Ramos (cell line): ENCODE results near the gene KIAA1217.

Source experiments
- in situ Hi-C: fragments of 300-500 bp; cut with MboI; formaldehyde crosslinking; loops from one replicate; pipeline ENCODE4 v1.14.3; 2022; ENCODE audit warnings: low sequenced_read_pairs; ENCODE audit not compliant: unreplicated experiment

The KIAA1217 gene

DNA sequence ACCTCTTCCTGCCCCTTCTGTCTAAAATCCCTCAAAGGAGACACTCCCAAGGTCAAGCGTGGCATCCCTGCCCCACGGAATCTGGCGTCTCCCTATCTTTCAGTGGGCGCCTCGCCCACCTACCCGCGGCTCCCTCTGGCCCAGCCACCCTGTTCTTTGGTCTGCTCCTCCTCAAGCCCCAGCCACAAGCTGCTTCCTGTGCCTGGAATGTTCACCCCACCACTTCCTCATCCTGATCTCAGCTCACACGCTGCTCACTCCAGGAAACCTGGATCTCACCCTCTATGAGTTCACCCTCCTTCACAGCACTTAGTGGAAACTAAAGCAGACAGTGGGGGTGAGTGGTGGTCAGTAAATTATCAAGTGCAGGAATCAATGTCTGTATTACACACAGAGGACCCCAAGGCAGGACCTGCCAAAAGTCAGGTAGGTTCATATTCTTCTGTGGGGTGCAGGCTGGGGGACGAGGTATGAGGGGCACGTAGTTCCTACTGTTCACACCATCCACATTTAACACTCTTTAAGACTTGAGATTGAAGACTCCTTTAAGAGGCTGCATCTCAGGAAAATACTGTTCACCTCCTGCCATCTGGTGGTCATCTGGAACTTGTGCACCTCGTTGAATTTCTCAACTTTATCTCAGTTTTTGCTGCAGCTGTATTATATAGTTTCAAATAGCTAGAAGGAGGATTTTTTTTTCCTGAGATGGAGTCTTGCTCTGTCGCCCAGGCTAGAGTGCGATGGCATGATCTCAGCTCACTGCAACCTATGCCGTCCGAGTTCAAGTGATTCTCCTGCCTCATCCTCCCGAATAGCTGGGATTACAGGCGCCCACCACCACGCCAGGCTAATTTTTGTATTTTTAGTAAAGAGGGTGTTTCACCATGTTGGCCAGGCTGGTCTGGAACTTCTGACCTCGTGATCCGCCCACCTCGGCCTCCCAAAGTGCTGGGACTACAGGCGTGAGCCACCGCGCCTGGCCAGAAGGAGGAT is 348.1 kb downstream of the KIAA1217 start:
- in situ Hi-C loops: no loop called here

DNA sequence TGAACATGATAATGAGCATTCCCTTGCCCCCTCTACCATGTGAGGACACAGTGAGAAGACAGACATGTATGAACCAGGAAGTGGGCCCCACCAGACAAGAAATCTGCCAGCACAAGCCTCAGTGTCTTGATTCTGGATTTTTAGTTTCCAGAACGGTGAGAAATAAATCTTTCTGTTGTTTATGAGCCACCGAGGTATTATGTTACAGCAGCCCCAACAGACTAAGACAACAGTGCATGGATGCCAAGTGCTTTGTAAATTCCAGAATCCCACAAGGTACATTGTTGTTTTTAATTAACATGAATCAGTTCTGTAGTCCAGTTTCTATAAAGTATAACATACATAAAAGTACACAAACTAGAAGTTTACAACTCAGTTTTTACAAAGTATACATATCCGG is 352.5 kb downstream of the KIAA1217 start:
- in situ Hi-C loops: no loop called here

DNA sequence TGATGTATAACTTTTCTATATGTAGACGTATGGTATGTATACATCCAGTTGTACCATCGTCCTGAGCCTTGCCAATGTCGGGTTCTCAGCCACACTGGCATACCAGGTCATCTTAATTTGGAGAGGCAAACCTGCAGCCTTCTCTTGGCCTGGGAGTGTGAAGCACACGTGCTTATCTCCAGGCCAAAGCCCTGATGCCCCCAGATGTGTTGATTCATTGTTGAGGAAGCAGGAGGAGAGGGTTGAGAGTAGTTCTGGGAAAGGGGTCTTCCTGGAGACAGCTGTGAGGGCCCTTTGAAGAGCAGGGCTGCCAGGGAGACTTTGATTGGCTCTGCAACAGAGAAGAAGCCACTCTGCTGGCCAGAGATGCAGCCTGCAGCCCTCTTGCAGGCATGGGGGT is 359.1 kb downstream of the KIAA1217 start:
- in situ Hi-C loops: no loop called here

DNA sequence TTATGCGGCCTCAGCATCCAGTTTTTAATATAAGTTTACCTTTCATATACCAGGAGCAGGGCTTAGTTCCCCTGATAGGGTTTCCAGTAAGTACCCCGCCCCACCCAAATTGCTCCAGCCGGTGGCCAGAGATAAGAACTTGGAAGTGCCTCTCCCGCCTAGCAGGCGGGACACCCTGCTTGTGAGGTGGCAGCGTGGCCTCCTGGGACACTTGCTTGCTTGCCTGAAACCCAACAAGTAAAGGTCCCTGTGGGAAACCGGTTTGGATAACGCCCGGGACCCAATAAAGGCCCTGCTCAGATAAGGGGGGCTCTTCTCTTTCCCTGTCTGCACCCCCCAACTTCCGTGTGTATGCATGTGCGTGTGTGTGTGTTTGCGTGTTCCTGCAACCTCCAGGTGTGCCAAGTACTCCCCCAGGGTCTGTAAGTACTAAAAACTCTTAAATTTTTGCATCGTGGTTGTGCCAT is 360.4 kb downstream of the KIAA1217 start:
- in situ Hi-C loops: no loop called here

DNA sequence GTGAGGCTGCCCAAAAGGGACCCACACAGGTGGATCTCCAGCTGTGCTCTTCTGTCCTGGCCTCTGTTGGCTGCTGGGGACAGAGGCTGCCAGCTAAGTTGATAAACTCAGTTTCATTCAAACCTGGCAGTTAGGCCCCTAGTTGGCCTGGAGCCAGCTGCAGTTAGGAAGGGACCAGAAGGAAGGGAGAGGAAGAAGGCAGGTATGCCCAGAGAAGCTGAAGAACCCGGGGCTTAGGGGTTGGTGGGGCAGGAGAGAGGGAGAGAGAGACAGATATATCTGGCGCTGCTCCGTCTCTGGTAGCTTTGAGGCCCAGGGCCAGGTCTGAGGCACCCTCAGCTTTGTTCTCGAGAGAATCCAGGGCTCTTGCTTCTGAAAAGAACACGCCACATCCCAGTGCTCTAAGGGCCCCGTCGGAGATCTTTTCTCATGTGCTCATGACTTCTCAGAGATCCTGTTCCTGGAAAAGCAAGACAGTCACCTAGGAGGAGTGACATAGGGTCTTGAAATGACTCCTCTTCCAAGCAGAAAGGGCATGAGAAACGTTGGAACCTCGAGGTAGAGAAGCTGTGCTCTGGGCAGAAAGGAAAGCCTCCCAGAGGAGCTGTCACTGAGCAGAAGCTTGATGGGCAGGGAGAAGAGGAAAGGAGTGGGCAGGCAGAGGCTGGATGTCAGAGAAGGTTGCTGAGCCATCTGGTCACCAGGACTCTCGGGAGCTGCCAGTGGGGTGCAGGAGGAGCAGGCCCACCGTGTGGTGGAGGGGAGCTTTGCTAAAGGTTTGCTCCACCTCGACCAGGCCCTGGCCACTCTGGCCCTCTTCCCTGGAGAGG is 361.1 kb downstream of the KIAA1217 start:
- in situ Hi-C loops: no loop called here

DNA sequence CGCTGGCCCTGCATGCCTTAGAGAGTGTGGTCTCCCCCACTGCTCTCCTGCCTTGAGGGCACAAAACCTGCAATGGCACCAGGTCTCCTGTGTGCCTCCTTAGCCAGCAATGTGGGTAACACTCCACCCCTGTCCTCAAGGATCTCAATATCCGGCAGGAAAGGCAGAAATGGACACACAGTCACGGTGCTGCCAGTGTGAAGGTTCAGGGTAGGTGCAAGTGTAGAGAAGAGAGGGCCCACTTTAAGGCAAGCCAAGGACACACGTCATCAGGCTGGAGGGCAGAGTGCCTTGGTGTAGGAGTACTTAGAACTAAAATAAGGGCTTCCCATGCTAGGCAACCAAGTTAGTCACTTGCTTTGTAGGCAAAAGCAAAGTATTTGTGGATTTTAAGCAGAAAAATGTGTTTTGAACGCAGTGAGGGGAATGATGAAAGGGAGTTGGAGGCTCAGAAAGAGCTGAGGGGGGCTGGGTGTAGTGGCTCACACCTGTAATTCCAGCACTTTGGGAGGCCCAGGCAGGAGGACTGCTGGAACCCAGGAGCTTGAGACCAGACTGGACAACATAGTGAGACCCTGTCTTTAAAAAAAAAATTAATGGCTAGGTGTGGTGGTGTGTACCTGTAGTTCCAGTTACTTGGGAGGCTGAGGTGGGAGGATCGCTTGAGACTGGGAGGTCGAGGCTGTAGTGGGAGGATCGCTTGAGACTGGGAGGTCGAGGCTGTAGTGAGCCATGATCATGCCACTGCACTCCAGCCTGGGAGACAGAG is 361.9 kb downstream of the KIAA1217 start:
- in situ Hi-C loops: no loop called here

DNA sequence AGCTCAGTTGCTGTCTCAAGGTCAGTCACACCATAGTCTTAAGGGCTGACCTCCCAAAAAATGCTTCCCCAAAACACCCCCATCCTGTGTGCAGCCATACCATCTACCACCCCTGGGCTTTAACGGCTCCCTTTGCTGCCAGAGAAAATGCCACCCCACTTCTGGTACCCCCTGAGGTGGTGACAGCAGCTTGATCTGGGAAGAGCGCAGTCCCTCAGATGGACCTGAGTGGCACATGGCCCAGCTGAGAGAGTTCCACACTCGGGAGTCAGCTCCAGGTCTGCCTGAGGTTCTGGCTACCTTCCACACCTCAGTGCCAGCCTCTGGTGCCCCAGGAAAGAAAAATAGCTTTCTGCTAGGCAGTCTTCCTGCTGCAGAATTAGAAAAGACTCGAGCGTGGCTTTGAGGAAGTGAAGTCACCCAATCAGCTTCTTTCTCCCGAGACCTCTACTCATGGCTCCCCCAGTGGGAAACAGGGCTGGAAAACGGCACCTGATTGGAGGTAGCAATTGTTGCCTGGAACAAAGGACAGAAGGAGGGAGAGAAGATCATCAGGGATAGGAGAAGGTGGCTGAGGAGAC is 363.0 kb downstream of the KIAA1217 start:
- in situ Hi-C loops: no loop called here

DNA sequence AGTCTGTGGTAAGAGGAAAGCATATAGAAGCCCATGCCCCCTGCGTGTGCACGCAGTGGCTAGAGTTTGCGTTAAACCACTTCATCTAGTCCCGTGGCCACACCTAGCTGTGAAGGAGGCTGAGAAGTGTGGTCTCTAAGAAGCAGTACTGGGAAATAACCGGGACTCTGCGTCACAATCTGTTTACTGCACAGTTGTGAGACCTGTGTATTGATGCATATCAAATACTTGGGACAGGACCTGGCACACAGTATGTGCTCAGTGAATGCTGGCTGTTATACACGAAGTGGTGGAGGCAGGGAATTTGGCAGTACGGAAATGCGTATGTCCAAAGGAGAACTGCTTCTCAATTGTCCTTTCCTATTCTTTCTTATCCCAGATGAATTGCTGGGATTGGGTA is 365.2 kb downstream of the KIAA1217 start:
- in situ Hi-C loops: no loop called here

DNA sequence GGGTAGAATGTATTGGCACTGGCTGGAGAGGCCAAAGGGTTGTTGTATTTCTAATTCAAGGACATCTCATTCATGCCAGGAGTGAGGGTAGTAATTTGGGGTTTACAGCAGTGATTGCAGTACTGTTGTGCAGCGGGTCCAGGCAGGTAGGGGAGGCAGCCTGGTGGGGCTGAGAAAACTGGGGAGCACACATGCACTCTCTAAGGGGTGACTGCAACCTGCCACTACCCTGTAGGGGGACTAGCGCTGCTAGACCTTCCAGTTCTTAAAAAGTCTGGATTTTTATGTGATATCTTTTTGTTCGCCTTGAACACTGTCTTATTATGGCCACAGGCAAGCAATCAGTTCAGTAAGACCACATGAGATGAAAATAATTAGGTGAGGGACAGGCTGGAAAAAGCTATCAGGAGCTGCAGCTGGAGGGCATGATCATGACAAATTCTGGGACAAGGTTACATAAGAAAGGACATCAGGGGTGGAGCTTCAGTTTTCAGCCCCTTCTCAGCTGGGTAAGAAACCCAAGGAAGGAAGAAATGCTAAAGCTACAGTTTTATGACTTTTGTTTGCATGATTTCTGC is 365.7 kb downstream of the KIAA1217 start:
- in situ Hi-C loops: no loop called here

DNA sequence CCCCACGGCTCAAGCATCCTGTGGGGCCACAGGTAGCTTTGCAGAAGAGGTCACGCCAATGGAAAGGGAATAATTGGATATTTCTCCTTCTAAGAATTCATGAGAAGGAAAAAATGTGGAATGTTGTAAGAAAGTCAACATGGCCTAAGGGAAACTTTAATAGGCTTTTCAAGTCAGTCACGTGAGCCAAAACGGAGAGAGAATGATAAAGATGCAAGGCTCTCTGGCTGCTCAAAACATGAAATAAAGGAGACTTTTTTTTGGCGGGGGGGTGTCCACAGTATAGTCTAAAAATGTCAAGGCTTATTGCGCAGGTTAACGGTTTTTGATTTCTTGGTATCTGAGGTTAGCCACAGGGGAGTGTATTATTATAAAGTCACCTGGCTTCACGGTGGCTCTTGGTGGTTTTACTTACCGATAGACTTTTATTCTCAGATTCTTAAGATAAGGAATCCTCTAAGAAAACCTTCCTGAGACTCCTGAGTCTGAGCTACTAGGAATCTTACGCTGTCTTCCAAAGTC is 366.6 kb downstream of the KIAA1217 start:
- in situ Hi-C loops: no loop called here

DNA sequence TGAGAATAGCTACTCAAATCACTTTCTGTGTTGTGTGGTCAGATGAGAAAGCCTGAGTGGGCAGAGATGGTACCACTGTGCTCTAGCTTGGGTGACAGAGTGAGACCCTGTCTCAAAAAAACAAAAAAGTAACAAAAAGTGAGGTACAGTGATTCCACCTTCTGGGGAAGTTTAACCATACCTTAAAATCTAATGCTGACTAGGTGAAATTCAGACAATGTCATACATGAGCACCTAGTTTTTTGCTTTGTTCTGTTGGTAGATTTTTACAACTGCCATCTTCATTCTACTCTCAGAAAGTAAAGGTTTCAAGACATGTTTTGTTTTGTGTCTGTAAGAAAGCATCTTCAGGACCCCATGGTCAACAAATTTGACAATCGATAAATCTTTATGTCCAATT is 370.5 kb downstream of the KIAA1217 start:
- in situ Hi-C loops: no loop called here

DNA sequence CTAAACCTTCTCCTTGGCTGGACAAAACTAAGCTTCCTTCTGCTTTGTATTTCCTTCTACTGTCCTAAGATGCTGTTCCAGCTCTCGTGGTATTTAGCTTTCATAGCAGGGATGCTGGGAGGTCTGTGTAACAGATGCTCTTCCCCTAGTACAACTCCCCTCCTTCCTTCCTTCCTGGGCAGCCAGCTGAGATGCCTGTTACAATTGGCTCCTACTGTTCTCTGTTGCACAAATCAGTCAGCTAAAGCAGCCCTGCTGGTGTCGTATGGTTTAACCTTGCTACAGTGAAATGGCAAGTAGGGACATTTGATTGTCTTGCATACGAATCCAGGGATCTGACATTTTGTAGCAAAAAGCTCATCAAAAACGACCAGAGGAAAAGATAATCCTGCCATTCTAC is 371.0 kb downstream of the KIAA1217 start:
- in situ Hi-C loops: no loop called here

DNA sequence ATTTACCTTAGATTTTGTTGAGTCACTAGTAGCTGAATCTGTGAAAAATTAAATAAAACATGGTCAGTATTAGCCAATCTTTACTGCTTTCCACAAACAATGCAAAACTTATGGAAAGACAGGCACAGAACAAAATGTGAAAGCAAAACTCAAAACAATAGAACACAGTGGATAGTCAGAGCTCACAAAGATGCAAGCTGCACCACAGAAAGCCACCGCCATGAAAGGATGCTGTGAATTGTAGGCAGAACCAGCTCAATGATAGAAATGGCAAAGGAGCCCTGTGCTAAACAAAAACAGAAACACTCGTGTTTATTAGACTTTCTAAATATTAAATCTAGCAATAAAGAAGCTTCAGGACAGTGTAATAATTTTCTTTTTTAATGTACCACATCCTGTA is 380.3 kb downstream of the KIAA1217 start:
- in situ Hi-C loops: no loop called here

DNA sequence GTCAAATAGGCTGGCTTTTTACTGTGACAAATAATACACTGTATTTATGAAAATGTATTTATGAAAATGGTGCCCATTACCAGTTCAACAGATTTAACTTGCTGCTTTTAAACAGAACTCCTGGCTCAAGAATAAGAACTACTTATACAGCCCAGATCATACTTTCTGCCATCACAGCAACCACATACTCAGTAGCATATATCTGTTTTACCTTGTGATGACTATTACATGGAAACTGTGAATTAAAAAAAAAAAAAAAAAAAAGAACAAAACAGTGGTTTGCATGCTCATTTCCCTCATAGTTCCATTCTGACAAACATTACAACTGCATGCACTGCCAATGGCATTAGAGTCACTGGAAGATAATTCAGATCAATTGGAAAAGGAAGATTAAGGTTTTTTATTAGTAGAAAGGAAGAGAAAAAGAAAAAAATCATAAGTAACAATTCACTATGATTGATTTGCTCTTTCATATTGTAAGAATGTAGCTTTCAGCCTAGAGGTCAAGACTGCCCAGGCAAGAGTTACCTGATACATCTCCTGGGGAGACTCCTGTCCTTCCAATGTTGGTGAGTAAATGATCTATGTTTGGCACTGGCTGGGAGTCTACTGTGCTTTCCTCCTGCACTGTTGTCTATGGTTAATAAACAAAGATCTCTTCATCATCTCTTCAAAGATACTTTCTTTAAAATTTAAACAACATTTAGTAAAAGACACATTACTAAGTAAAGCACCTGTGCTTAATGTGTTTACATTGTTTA is 381.9 kb downstream of the KIAA1217 start:
- in situ Hi-C loops: no loop called here

DNA sequence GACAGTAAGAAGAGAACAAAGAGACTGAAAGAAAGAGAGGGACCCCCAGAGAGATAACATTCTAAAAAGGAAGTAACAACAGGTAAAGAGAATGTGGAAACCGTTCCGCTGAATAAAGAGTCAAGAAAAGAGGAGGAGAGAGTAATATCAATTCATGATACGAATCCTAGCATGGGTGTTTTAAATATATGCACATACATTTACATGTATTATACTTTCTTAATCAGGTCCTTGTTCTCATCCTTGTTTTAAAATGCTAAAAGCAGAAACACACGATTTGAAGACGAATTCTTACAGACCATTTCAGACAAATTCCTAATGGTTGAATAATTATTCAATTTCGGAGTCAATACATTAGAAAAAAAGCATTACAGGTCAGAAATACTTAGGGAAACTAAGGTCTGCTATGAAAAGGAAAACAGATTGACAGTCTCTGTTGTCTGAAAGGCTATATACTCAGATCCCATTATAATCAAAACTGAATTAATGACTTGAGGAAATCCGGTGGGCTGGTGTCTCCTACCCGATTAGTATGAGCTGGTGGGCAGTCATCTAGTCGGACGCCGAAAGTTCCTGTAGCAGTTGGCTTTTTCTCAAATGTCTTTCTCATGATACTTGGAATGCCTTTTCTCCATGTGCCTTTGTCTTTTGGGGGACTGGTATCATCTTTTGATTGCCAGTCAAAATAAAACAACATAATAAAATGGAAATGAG is 387.4 kb downstream of the KIAA1217 start:
- in situ Hi-C loops: no loop called here

DNA sequence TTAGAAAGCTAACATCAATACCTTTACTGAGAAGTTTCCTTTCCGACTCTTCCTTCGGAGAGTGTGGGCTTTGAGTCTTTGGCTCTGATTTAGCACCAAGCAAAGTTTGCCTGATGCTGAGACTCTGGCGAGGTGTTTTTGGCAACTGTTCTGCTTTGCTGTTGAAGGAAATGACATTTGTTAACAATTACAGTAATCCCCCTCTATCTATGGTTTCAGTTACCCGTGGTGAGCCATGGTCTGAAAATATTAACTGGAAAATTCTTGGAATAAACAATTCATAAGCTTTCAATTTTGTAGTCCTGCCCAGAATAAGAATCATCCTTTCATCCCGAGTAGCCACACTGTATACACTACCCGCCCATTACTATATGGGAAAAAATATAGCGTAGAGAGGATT is 388.5 kb downstream of the KIAA1217 start:
- in situ Hi-C loops: no loop called here
